PFSK-1 (cell line): Measurements from ENCODE around the gene DCUN1D1.

Experiments used
- FOXP2 ChIP-seq: optimal IDR thresholded peaks from 2 replicates; pipeline ENCODE3; 2011; ENCODE audit warnings: borderline replicate concordance, control low read depth, inconsistent platforms; ENCODE audit not compliant: insufficient read depth; ENCODE audit errors: extremely low read length, extremely low read depth
- POLR2AphosphoS5 ChIP-seq: IDR thresholded peaks from 2 replicates; pipeline ENCODE4 v1.6.1; 2012; ENCODE audit warnings: low read depth, mild to moderate bottlenecking, control low read depth, low read length, moderate library complexity
- REST ChIP-seq, 2 experiments: IDR thresholded peaks; 2 replicates each; pipeline versions ENCODE4 v1.6.1 to v1.8.0; 2011 to 2012; ENCODE audit warnings: low read depth in 2 of 2, low read length in 2 of 2, control low read depth in 1 of 2, inconsistent platforms in 1 of 2, mild to moderate bottlenecking in 1 of 2, moderate library complexity in 1 of 2; ENCODE audit not compliant: insufficient read depth in 1 of 2
- SIN3A ChIP-seq: IDR thresholded peaks from 2 replicates; pipeline ENCODE4 v1.6.1; 2012; ENCODE audit warnings: mild to moderate bottlenecking, low read length, moderate library complexity, borderline replicate concordance; ENCODE audit not compliant: insufficient read depth
- TAF1 ChIP-seq: IDR thresholded peaks from 2 replicates; pipeline ENCODE4 v1.6.1; 2012; ENCODE audit warnings: low read length, control low read depth, borderline replicate concordance; ENCODE audit not compliant: insufficient read depth

DCUN1D1 gene

GRCh38 chr3:182983876-182984275, 3.5 kb upstream of the DCUN1D1 start:
- TF ChIP-seq TAF1 (no peak), REST (IDR thresholded peaks at IDR 0.05; ENCODE audit: insufficient read depth in 1 of 2, low read depth in 2 of 2, low read length in 2 of 2) (no peak)

GRCh38 chr3:182981038-182981380, 671 bp upstream of the DCUN1D1 start:
- TF ChIP-seq TAF1 (no peak), SIN3A (no peak), FOXP2 (no peak), REST (IDR thresholded peaks at IDR 0.05; ENCODE audit: insufficient read depth in 1 of 2, low read depth in 2 of 2, low read length in 2 of 2) (no peak), POLR2AphosphoS5 (no peak)

- TF ChIP-seq TAF1 = no peak
- no peak for TF ChIP-seq POLR2AphosphoS5
- no peak for TF ChIP-seq SIN3A
- TF ChIP-seq FOXP2 = no peak
- TF ChIP-seq REST (IDR thresholded peaks at IDR 0.05; ENCODE audit: insufficient read depth in 1 of 2, low read depth in 2 of 2, low read length in 2 of 2) = no peak
These were observed 605 bp downstream of the DCUN1D1 start for GRCh38 chr3:182979674-182980191.

- TF ChIP-seq SIN3A (no peak), FOXP2 (no peak), REST (IDR thresholded peaks at IDR 0.05; ENCODE audit: insufficient read depth in 1 of 2, low read depth in 2 of 2, low read length in 2 of 2) (no peak), POLR2AphosphoS5 (no peak), TAF1 (no peak)
These were observed 1.1 kb downstream of the DCUN1D1 start for GRCh38 chr3:182979103-182979673.

- TF ChIP-seq REST (IDR thresholded peaks at IDR 0.05; ENCODE audit: insufficient read depth in 1 of 2, low read depth in 2 of 2, low read length in 2 of 2) = no peak
- TF ChIP-seq POLR2AphosphoS5 = no peak
- no peak for TF ChIP-seq FOXP2
- no peak for TF ChIP-seq SIN3A
- no peak for TF ChIP-seq TAF1
These were observed 2.0 kb downstream of the DCUN1D1 start for GRCh38 chr3:182978387-182978786.
